ENCODE measurements around the gene FAAP100.
"Not testable (repeated sequence)": the region's sequence is repeated elsewhere in the genome, so short reads cannot be mapped to it uniquely, and the experiment has no call there.

FAAP100 gene

DNA sequence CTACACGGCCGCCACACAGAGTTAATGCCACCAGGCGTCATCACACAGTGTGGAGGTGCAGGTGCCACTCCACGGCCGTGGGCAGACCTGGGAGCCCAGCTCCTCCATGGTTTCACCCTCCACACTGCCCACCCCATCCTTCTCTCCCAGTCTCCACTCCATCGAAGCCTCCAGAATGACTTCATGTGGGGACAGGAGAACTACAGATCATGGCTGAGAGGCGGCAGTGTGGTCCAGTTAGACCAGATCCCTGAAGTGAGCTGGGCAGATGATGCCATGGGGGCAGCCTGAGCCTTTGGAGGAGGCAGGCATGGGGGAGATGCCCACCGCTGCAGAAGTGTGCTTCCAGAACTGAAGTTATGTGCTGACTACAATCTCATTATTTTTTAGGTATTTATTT is 38.0 kb upstream of the FAAP100 start:
- TF ChIP-seq, protein P1, sequence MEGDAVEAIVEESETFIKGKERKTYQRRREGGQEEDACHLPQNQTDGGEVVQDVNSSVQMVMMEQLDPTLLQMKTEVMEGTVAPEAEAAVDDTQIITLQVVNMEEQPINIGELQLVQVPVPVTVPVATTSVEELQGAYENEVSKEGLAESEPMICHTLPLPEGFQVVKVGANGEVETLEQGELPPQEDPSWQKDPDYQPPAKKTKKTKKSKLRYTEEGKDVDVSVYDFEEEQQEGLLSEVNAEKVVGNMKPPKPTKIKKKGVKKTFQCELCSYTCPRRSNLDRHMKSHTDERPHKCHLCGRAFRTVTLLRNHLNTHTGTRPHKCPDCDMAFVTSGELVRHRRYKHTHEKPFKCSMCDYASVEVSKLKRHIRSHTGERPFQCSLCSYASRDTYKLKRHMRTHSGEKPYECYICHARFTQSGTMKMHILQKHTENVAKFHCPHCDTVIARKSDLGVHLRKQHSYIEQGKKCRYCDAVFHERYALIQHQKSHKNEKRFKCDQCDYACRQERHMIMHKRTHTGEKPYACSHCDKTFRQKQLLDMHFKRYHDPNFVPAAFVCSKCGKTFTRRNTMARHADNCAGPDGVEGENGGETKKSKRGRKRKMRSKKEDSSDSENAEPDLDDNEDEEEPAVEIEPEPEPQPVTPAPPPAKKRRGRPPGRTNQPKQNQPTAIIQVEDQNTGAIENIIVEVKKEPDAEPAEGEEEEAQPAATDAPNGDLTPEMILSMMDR (IDR thresholded peaks at IDR 0.05): no peak
- no peak overlapping the region for H3K4me3 ChIP-seq
- H3K27ac ChIP-seq: no peak overlapping the region
- no peak for DNase-seq (ENCODE audit: low spot score)

DNA sequence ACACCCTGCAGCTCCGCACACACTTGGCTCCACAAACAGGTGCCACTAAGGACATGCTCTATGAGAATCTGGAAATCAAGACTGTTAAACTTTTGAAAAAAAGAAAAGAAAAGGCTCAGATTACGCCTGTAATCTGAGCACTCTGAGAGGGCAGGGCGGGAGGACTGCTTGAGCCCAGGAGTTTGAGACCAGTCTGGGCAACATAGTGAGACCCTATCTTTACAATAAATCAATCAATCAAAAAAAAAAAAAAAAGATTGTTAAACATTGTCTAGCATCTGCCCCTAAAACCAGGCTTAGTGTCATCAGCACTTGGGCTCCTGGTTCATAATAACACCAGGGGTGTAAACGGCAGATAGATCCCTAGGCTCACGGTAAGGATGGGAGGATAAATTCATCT is 37.5 kb upstream of the FAAP100 start:
- DNase-seq (ENCODE audit: low spot score): no peak
- TF ChIP-seq, protein P1 (IDR thresholded peaks at IDR 0.05): no peak
- Histone ChIP-seq H3K27ac (no peak overlapping the region), H3K4me3 (no peak overlapping the region)

DNA sequence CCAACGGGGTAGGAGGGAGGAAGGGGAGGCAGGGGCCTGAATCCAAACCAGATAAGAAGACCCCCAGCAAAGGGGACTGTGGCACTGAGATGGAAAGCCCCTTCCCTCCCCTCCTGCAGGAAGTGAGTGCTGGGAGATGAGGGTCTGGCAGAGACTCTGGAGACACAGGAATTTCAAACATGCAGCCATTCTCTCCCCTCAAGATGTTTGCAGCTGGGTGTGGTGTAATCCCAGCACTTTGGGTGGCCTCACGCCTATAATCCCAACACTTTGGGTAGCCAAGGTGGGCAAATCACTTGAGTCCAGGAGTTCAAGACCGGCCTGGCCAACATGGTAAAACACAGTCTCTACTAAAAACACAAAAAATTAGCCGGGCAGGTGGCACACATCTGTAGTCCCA is 33.9 kb upstream of the FAAP100 start:
- DNase-seq (ENCODE audit: low spot score): no peak
- H3K27ac ChIP-seq: no peak overlapping the region
- TF ChIP-seq, protein P1 (IDR thresholded peaks at IDR 0.05): no peak
- no peak overlapping the region for H3K4me3 ChIP-seq

DNA sequence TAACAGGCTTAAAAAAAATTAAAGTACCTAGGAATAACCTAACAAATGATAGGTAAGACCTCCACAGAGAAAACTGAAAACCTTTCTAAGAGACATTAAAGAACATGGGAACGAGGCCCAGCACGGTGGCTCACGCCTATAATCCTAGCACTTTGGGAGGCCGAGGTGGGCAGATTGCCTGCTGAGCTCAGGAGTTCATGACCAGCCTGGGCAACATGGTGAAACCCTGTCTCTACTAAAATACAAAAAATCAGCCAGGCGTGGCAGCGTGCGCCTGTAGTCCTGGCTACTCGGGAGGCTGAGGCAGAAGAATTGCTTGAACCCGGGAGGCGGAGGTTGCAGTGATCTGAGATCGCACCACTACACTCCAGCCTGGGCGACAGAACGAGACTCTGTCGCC is 32.6 kb upstream of the FAAP100 start:
- not testable (repeated sequence) for DNase-seq (ENCODE audit: low spot score); H3K4me3 ChIP-seq; H3K27ac ChIP-seq

DNA sequence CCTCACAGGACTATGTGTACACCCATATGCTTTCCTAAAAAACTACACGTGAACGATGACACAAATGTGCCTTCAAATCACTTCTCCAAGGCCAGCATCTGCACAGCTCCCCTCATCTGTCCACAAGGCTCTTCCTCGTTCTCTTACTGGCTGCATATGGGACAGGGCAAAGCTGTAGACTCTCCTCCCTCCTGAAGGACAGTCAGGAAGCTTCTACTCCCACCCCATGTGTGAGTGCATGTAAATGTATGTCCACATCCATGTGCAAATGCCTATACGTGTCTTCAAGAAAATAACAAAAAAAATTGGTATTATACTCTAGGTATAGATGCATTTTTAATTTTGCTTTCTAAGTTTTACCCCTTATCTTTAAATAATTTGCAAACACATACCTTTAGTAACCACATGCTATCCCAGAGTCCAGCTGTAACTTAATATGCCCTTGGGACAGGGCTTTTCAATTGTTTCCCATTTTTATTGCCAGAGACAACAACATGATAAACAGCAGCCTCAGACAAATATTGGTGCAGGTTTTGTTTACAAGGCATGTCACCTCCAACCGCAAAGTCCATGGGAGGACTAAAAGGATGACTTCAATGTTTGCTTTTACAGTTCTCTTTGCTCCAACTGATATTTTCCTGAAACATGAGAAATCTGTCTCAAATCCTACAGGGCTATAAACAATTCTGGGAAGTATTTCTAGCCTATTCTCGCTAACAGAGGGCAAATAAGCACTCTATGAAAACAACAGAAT is 31.6 kb upstream of the FAAP100 start:
- DNase-seq (ENCODE audit: low spot score): no peak
- no peak overlapping the region for H3K27ac ChIP-seq
- H3K4me3 ChIP-seq: no peak overlapping the region
- TF ChIP-seq, protein P1 (IDR thresholded peaks at IDR 0.05): no peak

DNA sequence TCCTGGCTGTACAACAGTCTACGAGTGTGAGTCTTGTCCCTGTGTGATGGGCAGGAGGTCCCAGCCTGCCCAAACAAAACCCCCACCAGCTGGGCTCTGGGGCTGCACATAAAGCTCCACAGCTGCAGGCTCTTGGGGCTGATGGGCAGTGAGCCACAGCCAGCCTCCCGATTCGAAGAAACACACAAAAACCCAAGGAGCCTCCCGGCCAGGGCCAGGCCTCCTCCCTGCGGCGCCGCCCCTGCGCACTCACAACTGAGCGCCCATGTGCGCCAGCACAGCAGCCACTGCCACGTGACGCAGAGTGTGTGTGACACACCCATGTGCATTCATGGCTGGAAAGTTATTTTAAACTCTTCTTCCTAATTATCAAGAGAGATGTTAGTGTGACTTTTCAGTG is 30.6 kb upstream of the FAAP100 start:
- TF ChIP-seq, protein P1 (IDR thresholded peaks at IDR 0.05): no peak
- no peak overlapping the region for H3K27ac ChIP-seq
- DNase-seq (ENCODE audit: low spot score): no peak
- no peak overlapping the region for H3K4me3 ChIP-seq

DNA sequence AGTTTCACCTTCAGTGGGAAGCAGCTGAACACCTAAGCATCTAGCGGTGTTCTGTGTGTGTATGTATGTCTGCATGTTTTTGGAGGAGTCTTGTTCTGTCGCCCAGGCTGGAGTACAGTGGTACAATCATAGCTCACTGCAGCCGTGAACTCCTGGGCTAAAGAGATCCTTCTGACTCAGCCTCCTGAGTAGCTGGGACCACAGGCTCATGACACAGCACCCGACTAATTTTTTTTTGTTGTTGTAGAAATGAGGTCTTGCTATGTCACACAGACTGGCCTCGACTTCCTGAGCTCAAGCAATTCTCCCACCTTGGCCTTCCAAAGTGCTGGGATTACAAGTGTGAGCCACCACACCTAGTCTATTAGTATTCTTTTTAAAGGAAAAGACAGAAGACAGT is 30.2 kb upstream of the FAAP100 start:
- Histone ChIP-seq H3K4me3 (no peak overlapping the region), H3K27ac (no peak overlapping the region)
- DNase-seq (ENCODE audit: low spot score): no peak
- TF ChIP-seq, protein P1 (IDR thresholded peaks at IDR 0.05): no peak

All from coronary artery (tissue), 2 donors.